Measurements from ENCODE around the gene KLRG1. TPM values are rescaled to one million over a fixed set of nuclear protein-coding genes. Genes with fewer than 3 reads are reported as not detected.

KLRG1 gene
- total RNA-seq, 1 donor from 2014 or later, result 0.17 TPM

GRCh38 chr12:8995021-8995775 is 5.9 kb downstream of the KLRG1 start:
- Mint-ChIP-seq H3K36me3 (ENCODE audit: low read depth) (no peaks in the 10 kb centered on the region), H3K9me3 (ENCODE audit: low read depth) (no peaks in the 10 kb centered on the region), H3K4me3 (ENCODE audit: unreplicated experiment) (no peak overlapping the region), H3K27ac (ENCODE audit: unreplicated experiment) (no peak overlapping the region), H3K27me3 (ENCODE audit: low read depth) (no peaks in the 10 kb centered on the region), H3K4me1 (ENCODE audit: low read depth) (no peaks in the 10 kb centered on the region)
- no peak for TF ChIP-seq CTCF (IDR thresholded peaks at IDR 0.05)
- no peak for DNase-seq (ENCODE audit: low spot score)

DNA sequence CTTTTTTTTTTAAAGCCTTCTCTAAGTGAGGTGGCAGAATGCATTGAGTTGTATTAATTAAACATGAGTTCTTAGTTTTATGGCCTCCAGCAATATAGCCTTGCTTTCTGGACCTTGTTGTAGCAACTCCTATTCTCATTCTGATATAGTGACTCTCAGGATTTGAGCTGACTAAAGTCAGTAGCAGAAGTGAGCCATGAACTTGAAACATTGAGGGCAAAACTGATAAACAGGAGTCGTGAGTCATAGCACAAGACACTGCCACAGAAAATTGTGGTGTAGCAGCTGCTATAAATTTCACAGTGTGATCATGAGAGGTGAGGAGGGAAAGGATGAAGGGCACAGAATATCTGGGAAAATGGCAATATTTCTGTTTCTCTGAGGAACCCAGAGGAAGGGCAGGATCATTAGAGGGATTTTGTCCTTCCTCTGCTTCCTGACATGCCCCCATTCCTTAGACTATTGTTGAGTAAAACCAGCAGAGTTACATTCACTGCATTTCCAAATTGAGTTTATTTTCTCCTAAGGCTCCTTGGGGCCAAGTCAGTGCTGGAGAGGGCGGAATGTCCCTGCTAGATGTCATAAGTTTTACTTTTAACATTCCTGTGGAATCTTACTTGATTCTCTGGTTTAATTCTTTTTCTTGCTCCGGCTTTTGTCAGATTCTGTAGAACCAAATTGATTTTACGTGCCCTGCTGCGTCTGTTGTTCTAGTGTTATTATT is 7.5 kb downstream of the KLRG1 start:
- no peak for TF ChIP-seq CTCF (IDR thresholded peaks at IDR 0.05)

GRCh38 chr12:9001233-9001632 is 11.9 kb downstream of the KLRG1 start:
- no peak for TF ChIP-seq CTCF (IDR thresholded peaks at IDR 0.05)
- Mint-ChIP-seq H3K36me3 (ENCODE audit: low read depth) (no peaks in the 10 kb centered on the region), H3K9me3 (ENCODE audit: low read depth) (no peaks in the 10 kb centered on the region), H3K4me1 (ENCODE audit: low read depth) (no peaks in the 10 kb centered on the region), H3K27me3 (ENCODE audit: low read depth) (no peaks in the 10 kb centered on the region), H3K27ac (ENCODE audit: unreplicated experiment) (no peak overlapping the region), H3K4me3 (ENCODE audit: unreplicated experiment) (no peak overlapping the region)
- no peak for DNase-seq (ENCODE audit: low spot score)

More for the DNA sequence above, 7.5 kb downstream of the KLRG1 start:
- DNase-seq (ENCODE audit: low spot score), result no peak
- no peak overlapping the region for H3K27ac Mint-ChIP-seq (ENCODE audit: unreplicated experiment)
- H3K4me3 Mint-ChIP-seq (ENCODE audit: unreplicated experiment), result no peak overlapping the region
- no peaks in the 10 kb centered on the region for H3K9me3 Mint-ChIP-seq (ENCODE audit: low read depth)
- no peaks in the 10 kb centered on the region for H3K4me1 Mint-ChIP-seq (ENCODE audit: low read depth)
- H3K27me3 Mint-ChIP-seq (ENCODE audit: low read depth), result no peaks in the 10 kb centered on the region
- H3K36me3 Mint-ChIP-seq (ENCODE audit: low read depth), result no peaks in the 10 kb centered on the region

DNA sequence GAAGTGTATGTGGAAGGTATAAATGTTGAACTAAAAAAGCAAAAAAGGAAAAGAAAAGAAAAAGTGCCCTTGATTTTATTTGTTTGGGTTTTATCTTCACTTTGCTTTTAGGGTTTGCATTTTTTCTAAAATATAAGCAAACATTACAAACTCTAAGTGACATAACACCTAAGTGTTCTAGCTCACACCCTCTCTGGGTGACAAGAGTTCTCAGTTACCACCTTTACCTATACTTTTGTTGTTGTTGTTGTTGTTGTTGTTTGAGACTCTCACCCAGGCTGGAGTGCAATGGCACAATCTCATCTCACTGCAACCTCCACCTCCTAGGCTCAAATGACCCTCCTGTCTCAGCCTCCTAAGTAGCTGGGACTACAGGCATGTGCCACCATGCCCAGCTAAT is 13.0 kb downstream of the KLRG1 start:
- no peak overlapping the region for H3K4me3 Mint-ChIP-seq (ENCODE audit: unreplicated experiment)
- TF ChIP-seq CTCF (IDR thresholded peaks at IDR 0.05), result no peak
- no peak for DNase-seq (ENCODE audit: low spot score)
- H3K36me3 Mint-ChIP-seq (ENCODE audit: low read depth), result no peaks in the 10 kb centered on the region
- no peak overlapping the region for H3K27ac Mint-ChIP-seq (ENCODE audit: unreplicated experiment)
- H3K4me1 Mint-ChIP-seq (ENCODE audit: low read depth), result no peaks in the 10 kb centered on the region
- no peaks in the 10 kb centered on the region for H3K9me3 Mint-ChIP-seq (ENCODE audit: low read depth)
- no peaks in the 10 kb centered on the region for H3K27me3 Mint-ChIP-seq (ENCODE audit: low read depth)

DNA sequence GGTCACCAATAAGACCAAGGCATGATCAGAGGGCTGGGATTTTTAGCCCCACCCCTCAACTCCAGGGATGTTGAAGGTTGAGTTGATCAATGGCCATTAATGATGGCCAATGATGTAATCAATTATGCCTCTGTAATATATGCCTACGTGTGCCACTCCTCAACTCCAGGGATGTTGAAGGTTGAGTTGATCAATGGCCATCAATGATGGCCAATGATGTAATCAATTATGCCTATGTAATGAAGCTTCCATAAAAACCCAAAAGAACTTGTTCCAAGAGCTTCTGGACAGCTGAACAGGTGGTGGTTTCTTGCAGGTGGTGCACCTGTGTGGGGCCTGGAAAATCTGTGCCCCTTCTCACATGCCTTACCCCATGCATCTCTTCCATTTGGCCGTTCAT is 33.2 kb downstream of the KLRG1 start:
- H3K27ac Mint-ChIP-seq (ENCODE audit: unreplicated experiment), result no peak overlapping the region
- no peak overlapping the region for H3K4me3 Mint-ChIP-seq (ENCODE audit: unreplicated experiment)
- no peak for TF ChIP-seq CTCF (IDR thresholded peaks at IDR 0.05)
- H3K4me1 Mint-ChIP-seq (ENCODE audit: low read depth), result no peaks in the 10 kb centered on the region
- DNase-seq (ENCODE audit: low spot score), result no peak
- peaks cover 17% of the 10 kb centered on the region for H3K9me3 Mint-ChIP-seq (ENCODE audit: low read depth)
- no peaks in the 10 kb centered on the region for H3K36me3 Mint-ChIP-seq (ENCODE audit: low read depth)
- H3K27me3 Mint-ChIP-seq (ENCODE audit: low read depth), result no peaks in the 10 kb centered on the region

Measured in chondrocyte (in vitro differentiated cells).